AG09309 (cell line): ENCODE results near the gene NDUFA13.

Experiments
- DNase-seq: peaks from one replicate; pipeline ENCODE4 v3.0.0-alpha.2; 2010; ENCODE audit warnings: low read depth
- H3K4me3 ChIP-seq: 2 replicates; pipeline ENCODE4 v1.5.1; 2011; ENCODE audit warnings: mild to moderate bottlenecking, low read depth, low read length, moderate library complexity; ENCODE audit not compliant: control insufficient read depth
- CTCF ChIP-seq: IDR thresholded peaks from 2 replicates; pipeline ENCODE4 v1.5.1; 2011; ENCODE audit warnings: mild to moderate bottlenecking, low read depth, low read length, inconsistent platforms; ENCODE audit not compliant: insufficient read depth, control insufficient read depth; ENCODE audit errors: missing control alignments

Gene NDUFA13

GRCh38 chr19:19539698-19540063 lies 23.7 kb downstream of the NDUFA13 start:
- no peak for DNase-seq
- no peak overlapping the region for H3K4me3 ChIP-seq
- TF ChIP-seq CTCF, result no peak

- no peak for TF ChIP-seq CTCF
- H3K4me3 ChIP-seq, result no peak overlapping the region
- DNase-seq, result no peak
Observed at GRCh38 chr19:19540064-19540714, 24.2 kb downstream of the NDUFA13 start.

- H3K4me3 ChIP-seq, result no peak overlapping the region
- TF ChIP-seq CTCF, result no peak
- DNase-seq, result no peak
Observed at GRCh38 chr19:19540715-19541515, 24.9 kb downstream of the NDUFA13 start.

GRCh38 chr19:19541616-19542015 lies 25.6 kb downstream of the NDUFA13 start:
- H3K4me3 ChIP-seq, result no peak overlapping the region
- no peak for TF ChIP-seq CTCF
- no peak for DNase-seq

- TF ChIP-seq CTCF, result no peak
- no peak overlapping the region for H3K4me3 ChIP-seq
- no peak for DNase-seq
Observed at GRCh38 chr19:19542507-19542906, 26.5 kb downstream of the NDUFA13 start.

- H3K4me3 ChIP-seq, result no peak overlapping the region
- TF ChIP-seq CTCF, result no peak
- DNase-seq, result no peak
Observed at GRCh38 chr19:19543101-19543500, 27.1 kb downstream of the NDUFA13 start.
